GM23338 (cell line): ENCODE data around the gene ZNF507.

Source experiments
- EZH2 ChIP-seq: fragments of 200-600 bp; sonication (generic); IDR thresholded peaks from one replicate; pipeline ENCODE4 v1.8.0; 2017; ENCODE audit warnings: antibody characterized with exemption, mild to moderate bottlenecking, low read depth; ENCODE audit not compliant: unreplicated experiment
- EZH2phosphoT487 ChIP-seq: fragments of 200-600 bp; sonication (generic); IDR thresholded peaks from one replicate; pipeline ENCODE4 v1.8.1; 2018; ENCODE audit warnings: antibody characterized with exemption; ENCODE audit not compliant: unreplicated experiment
- JUNB ChIP-seq: IDR thresholded peaks from one replicate; pipeline ENCODE4 v1.6.1; 2016; ENCODE audit warnings: antibody characterized with exemption; ENCODE audit not compliant: unreplicated experiment
- ZNF114 ChIP-seq: fragments of 250-450 bp; sonication (Bioruptor Pico); IDR thresholded peaks from 2 replicates; pipeline ENCODE4 v1.5.0; 2020; ENCODE audit warnings: mild to moderate bottlenecking, moderate library complexity
- TF ChIP-seq, protein P1 (sequence below), 2 experiments: fragments of 200-600 bp in 1 of 2; sonication (generic) in 1 of 2; conservative IDR thresholded peaks; 2 replicates each; pipeline versions ENCODE4 v1.5.1 to v1.6.1; 2016 to 2017; ENCODE audit warnings: antibody characterized with exemption in 2 of 2, low read depth in 2 of 2, mild to moderate bottlenecking in 2 of 2, moderate library complexity in 1 of 2
- TF ChIP-seq, protein P2 (sequence below): IDR thresholded peaks from 2 replicates; pipeline ENCODE4 v1.6.1; 2016; ENCODE audit warnings: antibody characterized with exemption

DNA sequence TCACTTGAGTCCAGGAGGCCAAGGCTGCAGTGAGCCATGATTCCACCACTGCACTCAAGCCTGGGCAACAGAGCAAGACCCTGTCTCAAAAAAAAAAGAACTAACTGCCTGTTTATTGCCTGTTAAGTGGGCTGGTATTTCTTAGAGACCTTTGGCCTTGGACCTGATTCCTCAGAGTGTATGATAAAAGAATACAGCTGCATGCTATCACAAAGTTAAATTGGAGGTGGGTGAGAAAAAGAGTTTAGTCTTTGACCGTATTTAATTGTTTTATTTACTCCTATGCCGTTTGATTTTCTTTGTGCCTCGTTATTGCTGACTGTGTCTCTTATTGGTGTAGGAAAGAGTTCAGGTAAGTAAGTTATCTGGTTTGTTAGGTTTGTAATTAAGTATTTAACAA lies 34.9 kb downstream of the ZNF507 start:
- TF ChIP-seq, protein P1, sequence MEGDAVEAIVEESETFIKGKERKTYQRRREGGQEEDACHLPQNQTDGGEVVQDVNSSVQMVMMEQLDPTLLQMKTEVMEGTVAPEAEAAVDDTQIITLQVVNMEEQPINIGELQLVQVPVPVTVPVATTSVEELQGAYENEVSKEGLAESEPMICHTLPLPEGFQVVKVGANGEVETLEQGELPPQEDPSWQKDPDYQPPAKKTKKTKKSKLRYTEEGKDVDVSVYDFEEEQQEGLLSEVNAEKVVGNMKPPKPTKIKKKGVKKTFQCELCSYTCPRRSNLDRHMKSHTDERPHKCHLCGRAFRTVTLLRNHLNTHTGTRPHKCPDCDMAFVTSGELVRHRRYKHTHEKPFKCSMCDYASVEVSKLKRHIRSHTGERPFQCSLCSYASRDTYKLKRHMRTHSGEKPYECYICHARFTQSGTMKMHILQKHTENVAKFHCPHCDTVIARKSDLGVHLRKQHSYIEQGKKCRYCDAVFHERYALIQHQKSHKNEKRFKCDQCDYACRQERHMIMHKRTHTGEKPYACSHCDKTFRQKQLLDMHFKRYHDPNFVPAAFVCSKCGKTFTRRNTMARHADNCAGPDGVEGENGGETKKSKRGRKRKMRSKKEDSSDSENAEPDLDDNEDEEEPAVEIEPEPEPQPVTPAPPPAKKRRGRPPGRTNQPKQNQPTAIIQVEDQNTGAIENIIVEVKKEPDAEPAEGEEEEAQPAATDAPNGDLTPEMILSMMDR (conservative IDR thresholded peaks at IDR 0.05; ENCODE audit: low read depth in 2 of 2), result no peak
- TF ChIP-seq, protein P2, sequence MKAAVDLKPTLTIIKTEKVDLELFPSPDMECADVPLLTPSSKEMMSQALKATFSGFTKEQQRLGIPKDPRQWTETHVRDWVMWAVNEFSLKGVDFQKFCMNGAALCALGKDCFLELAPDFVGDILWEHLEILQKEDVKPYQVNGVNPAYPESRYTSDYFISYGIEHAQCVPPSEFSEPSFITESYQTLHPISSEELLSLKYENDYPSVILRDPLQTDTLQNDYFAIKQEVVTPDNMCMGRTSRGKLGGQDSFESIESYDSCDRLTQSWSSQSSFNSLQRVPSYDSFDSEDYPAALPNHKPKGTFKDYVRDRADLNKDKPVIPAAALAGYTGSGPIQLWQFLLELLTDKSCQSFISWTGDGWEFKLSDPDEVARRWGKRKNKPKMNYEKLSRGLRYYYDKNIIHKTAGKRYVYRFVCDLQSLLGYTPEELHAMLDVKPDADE, result no peak
- TF ChIP-seq ZNF114 (CRISPR knock-in tag), result no peak
- TF ChIP-seq JUNB, result no peak
- no peak for TF ChIP-seq EZH2
- no peak for TF ChIP-seq EZH2phosphoT487
